MM.1S (cell line): ENCODE measurements around the gene COQ8B.

ENCODE experiments used
- CTCF ChIP-seq: fragments of 300-600 bp; sonication (generic); IDR thresholded peaks from 2 replicates; pipeline ENCODE4 v1.5.1; 2016; ENCODE audit warnings: antibody characterized with exemption, low read length, mixed read lengths
- EZH2 ChIP-seq: fragments of 300-600 bp; sonication (generic); optimal IDR thresholded peaks from 2 replicates; pipeline ENCODE3; 2017; ENCODE audit warnings: low read depth, mild to moderate bottlenecking, antibody characterized with exemption, low read length, mixed read lengths

DNA sequence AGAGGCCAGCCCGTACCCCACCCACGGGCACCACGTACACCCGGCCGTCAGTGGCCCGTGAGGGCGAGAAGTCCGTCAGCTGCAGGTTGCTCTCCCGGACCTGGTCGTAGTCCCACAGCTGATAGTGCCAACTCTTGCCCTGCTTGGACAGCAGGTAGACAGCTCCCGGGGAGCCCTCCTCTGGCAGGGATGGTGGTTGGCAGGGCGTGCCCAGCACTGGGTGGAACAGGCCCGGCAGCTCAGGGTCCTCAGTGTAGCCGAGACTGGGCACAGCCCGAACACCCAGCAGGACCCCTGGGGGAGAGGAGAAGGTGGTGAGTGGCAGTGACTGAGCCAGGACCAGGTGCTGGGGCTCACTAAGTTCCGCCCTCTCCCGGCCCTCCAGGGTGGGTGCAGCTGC, 25.8 kb upstream of the COQ8B start:
- no peak for TF ChIP-seq CTCF
- no peak for TF ChIP-seq EZH2
